Measurements from ENCODE around the gene OR2W3.
A peak's percentile ranks its signal among the peaks of the same experiment; 100 is the strongest.

Gene OR2W3

GRCh38 chr1:247895163-247895637 is at the start of gene OR2W3:
Gene OR2W3, plus strand, starts transcription at chr1:247895587. Its CDS starts 0 bp downstream, at chr1:247895587.
- no peak for DNase-seq (ENCODE audit: low read depth in 2 of 3, low spot score in 2 of 3)

GRCh38 chr1:247845693-247846017 is 49.7 kb upstream of the OR2W3 start:
- DNase-seq (ENCODE audit: low read depth in 2 of 3, low spot score in 2 of 3): no peak

- no peak for DNase-seq (ENCODE audit: low read depth in 2 of 3, low spot score in 2 of 3)
These were observed 47.0 kb upstream of the OR2W3 start for GRCh38 chr1:247848346-247848745.

- DNase-seq (ENCODE audit: low read depth in 2 of 3, low spot score in 2 of 3): no peak
These were observed 45.8 kb upstream of the OR2W3 start for GRCh38 chr1:247849616-247850015.

GRCh38 chr1:247854899-247855545 is 40.4 kb upstream of the OR2W3 start:
- no peak for DNase-seq (ENCODE audit: low read depth in 2 of 3, low spot score in 2 of 3)

- no peak for DNase-seq (ENCODE audit: low read depth in 2 of 3, low spot score in 2 of 3)
These were observed 39.5 kb upstream of the OR2W3 start for GRCh38 chr1:247855911-247856310.

GRCh38 chr1:247857069-247857984 is 38.1 kb upstream of the OR2W3 start, which contains the start of gene TRIM58:
Gene TRIM58, plus strand, starts transcription at chr1:247857187. Its CDS starts 60 bp downstream, at chr1:247857247.
- peak in 2 of 3 experiments; percentile 3 to 6 for DNase-seq (ENCODE audit: low read depth in 2 of 3, low spot score in 2 of 3)

- no peak for DNase-seq (ENCODE audit: low read depth in 2 of 3, low spot score in 2 of 3)
These were observed 37.3 kb upstream of the OR2W3 start for GRCh38 chr1:247857985-247858619.

GRCh38 chr1:247862756-247863155 is 32.6 kb upstream of the OR2W3 start:
- DNase-seq (ENCODE audit: low read depth in 2 of 3, low spot score in 2 of 3): no peak

GRCh38 chr1:247864644-247865043 is 30.7 kb upstream of the OR2W3 start:
- DNase-seq (ENCODE audit: low read depth in 2 of 3, low spot score in 2 of 3): no peak

GRCh38 chr1:247865416-247865815 is 30.0 kb upstream of the OR2W3 start:
- no peak for DNase-seq (ENCODE audit: low read depth in 2 of 3, low spot score in 2 of 3)

- no peak for DNase-seq (ENCODE audit: low read depth in 2 of 3, low spot score in 2 of 3)
These were observed 12.0 kb upstream of the OR2W3 start for GRCh38 chr1:247883346-247883745.

GRCh38 chr1:247884797-247885413 is 10.5 kb upstream of the OR2W3 start:
- no peak for DNase-seq (ENCODE audit: low read depth in 2 of 3, low spot score in 2 of 3)

GRCh38 chr1:247895976-247896375 is 589 bp downstream of the OR2W3 start:
- DNase-seq (ENCODE audit: low read depth in 2 of 3, low spot score in 2 of 3): no peak

- DNase-seq (ENCODE audit: low read depth in 2 of 3, low spot score in 2 of 3): no peak
These were observed 8.7 kb downstream of the OR2W3 start for GRCh38 chr1:247904122-247904521.

GRCh38 chr1:247905181-247905580 is 9.8 kb downstream of the OR2W3 start:
- no peak for DNase-seq (ENCODE audit: low read depth in 2 of 3, low spot score in 2 of 3)

- no peak for DNase-seq (ENCODE audit: low read depth in 2 of 3, low spot score in 2 of 3)
These were observed 10.6 kb downstream of the OR2W3 start for GRCh38 chr1:247905910-247906503.

GRCh38 chr1:247906504-247907047 is 11.2 kb downstream of the OR2W3 start:
- no peak for DNase-seq (ENCODE audit: low read depth in 2 of 3, low spot score in 2 of 3)

GRCh38 chr1:247908766-247909165 is 13.4 kb downstream of the OR2W3 start:
- no peak for DNase-seq (ENCODE audit: low read depth in 2 of 3, low spot score in 2 of 3)

- DNase-seq (ENCODE audit: low read depth in 2 of 3, low spot score in 2 of 3): no peak
These were observed 18.4 kb downstream of the OR2W3 start for GRCh38 chr1:247913786-247914185.

Measured in activated CD8-positive, alpha-beta memory T cell treated with anti-CD3 and anti-CD28 coated beads for 48 hours (primary cell).